Measurements from ENCODE around the gene GYG2. TPM values are rescaled to one million over a fixed set of nuclear protein-coding genes. Genes with fewer than 3 reads are reported as not detected.

GYG2 gene
- total and polyA plus RNA-seq, 2 of the 8 experiments (the other 6 are each of a cell fraction or from before 2014, with no cell fraction given) = 52.8 to 65.3 TPM

- no peak for TF ChIP-seq CHD7 (IDR thresholded peaks at IDR 0.05; ENCODE audit: insufficient replicate concordance, low read length)
- no peak for TF ChIP-seq BRCA1 (IDR thresholded peaks at IDR 0.05; ENCODE audit: low read depth, low read length)
Measured at GRCh38 chrX:2908125-2908685, 79.5 kb downstream of the GYG2 start (continued).
